ENCODE measurements around the gene JUP. TPM values are rescaled to one million over a fixed set of nuclear protein-coding genes. Genes with fewer than 3 reads are reported as not detected.

The JUP gene
- total RNA-seq, 1 experiment from 2014 or later, result 352 TPM

GRCh38 chr17:41803049-41804020 is 16.8 kb upstream of the JUP start:
- intact Hi-C loops (cut with micrococcal nuclease; ENCODE audit: unreplicated experiment), result no loop called here

More at GRCh38 chr17:41803049-41804020, 16.8 kb upstream of the JUP start:
- no peaks in the 10 kb centered on the region for H3K9me3 ChIP-seq (ENCODE audit: control insufficient read depth, insufficient read depth, low read depth, low read length)
- no peak for DNase-seq (ENCODE audit: low read depth, low spot score)
- CTCF ChIA-PET, result interaction anchor here (1.3 kb wide), 1 partner anchor 66 kb away, joined by 3 read pairs; no protein-coding TSS in a partner anchor
- TF ChIP-seq REST (IDR thresholded peaks at IDR 0.05; ENCODE audit: insufficient read depth in 1 of 2, low read depth in 2 of 2, low read length in 1 of 2) (no peak), POLR2AphosphoS5 (IDR thresholded peaks at IDR 0.05; ENCODE audit: low read depth, low read length) (no peak), TCF7L2 (IDR thresholded peaks at IDR 0.05; ENCODE audit: low read depth, low read length) (no peak), CTCF (IDR thresholded peaks at IDR 0.05) (no peak)
- POLR2A ChIA-PET, result no interaction called here
- no peaks in the 10 kb centered on the region for H3K27me3 ChIP-seq (ENCODE audit: control insufficient read depth, insufficient read depth, low read length)
- peaks cover 18% of the 10 kb centered on the region for H3K4me1 ChIP-seq (ENCODE audit: control insufficient read depth, insufficient read depth, low read length)
- BruUV-seq (replicated peaks), result no TSS peak
- in situ Hi-C loops (cut with HindIII; ENCODE audit: low pct_unique_long_range_greater_than_20kb, low sequenced_read_pairs), result no loop called here
- no peak overlapping the region for H3K4me3 ChIP-seq (ENCODE audit: low read depth in 2 of 2, low read length in 2 of 2)
- ATAC-seq, result peak; percentile 8; the same call in 1 of the 2 replicates
- peak overlapping the region; percentile 18; the same call in 1 of the 2 replicates for H3K27ac ChIP-seq (ENCODE audit: low read length)
- no peaks in the 10 kb centered on the region for H3K36me3 ChIP-seq (ENCODE audit: control insufficient read depth, insufficient read depth, low read length)
